CD4-positive, alpha-beta T cell treated with Interleukin-6 at 100 ng/mL for 8 hours (primary cell): ENCODE measurements around the gene DISP1.

ENCODE experiments used
- DNase-seq: peaks from one replicate; pipeline ENCODE4 v3.0.0-alpha.2; 2020; ENCODE audit warnings: mixed read lengths, low spot score

Gene DISP1

DNA sequence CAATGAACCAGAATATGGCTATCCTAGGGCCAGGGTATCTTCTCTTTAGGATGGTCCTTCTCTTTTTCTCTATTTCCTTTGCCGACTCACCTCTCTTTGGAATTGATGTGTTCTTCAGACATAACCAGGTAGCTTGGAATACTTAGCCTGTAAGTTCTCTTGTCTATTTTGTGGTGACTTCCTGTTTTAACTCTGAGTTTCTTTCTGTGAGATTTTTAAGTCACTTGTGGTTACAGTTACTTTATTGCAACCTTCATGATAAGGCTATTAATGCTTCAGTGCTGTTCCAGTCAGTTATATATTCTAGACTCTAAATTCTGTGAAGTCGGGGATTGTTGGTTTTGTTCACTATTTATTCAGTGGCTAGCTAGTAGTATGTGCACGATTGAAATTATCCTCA, 46.2 kb downstream of the DISP1 start:
- no peak for DNase-seq
